AG20443 (cell line): Measurements from ENCODE around the gene PTGIS.
A peak's percentile ranks its signal among the peaks of the same experiment; 100 is the strongest.

Experiments used
- DNase-seq: peaks from one replicate; pipeline ENCODE4 v3.0.0; 2012; ENCODE audit warnings: low spot score, mixed read lengths

The PTGIS gene

GRCh38 chr20:49469060-49469459 lies 98.9 kb downstream of the PTGIS start:
- no peak for DNase-seq

GRCh38 chr20:49468412-49468811 lies 99.5 kb downstream of the PTGIS start:
- no peak for DNase-seq

GRCh38 chr20:49466114-49466912 lies 101.6 kb downstream of the PTGIS start:
- DNase-seq = no peak

- no peak for DNase-seq
Measured at GRCh38 chr20:49464556-49464955, 103.4 kb downstream of the PTGIS start.

DNA sequence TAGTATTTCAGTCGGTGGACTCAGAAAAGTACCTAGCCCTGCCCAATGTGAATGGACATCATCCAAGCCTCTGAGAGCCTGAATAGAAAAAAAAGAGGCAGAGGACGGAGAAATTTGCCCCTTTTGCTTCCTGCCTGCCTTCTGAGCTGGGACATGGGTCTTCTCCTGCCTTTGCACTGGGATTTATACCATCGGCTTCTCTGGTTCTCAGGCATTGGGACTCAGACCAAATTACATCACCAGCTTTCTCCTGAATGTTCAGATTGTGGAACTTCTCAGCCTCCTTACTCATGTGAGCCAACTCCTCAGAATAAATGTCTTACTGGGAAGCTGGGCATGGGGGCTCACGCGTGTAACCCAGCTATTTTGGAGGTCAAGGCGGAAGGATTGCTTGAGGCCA lies 105.3 kb downstream of the PTGIS start:
- DNase-seq = no peak

DNA sequence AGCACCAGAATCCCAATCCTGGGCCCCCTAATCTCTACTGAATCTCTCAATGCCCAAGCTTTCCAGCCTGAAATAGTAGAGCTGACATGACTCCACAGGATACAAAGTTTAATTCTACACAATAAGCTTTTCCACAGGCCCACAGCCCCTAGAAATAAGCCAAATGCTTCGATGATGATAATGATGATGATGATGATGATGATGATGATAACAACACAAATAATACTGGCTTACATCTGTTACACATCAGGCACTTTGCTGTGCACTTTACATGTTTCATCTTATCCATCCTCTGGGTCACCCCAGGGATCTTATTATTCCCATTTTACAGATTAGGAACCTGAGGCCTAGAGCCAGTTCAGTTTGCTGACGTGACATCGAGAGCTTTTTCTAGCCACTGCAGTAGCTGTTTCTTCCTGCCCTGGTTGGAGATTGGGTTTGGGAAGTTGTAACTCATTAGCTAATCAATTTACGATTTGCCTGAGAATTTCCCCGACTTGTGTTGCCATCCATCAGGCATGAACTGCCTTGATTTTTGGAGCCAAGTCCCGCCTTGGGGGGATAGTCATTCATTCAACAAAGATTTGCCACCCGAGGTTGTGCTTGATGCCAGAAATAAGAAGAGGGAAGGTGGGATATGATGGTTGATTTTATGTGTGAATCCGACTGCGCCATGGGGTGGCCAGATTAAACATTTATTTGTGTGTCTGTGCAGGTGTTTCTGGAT lies 105.9 kb downstream of the PTGIS start:
- no peak for DNase-seq

GRCh38 chr20:49460916-49461315 lies 107.0 kb downstream of the PTGIS start:
- DNase-seq = peak; percentile 30

- no peak for DNase-seq
Measured at GRCh38 chr20:49460131-49460530, 107.8 kb downstream of the PTGIS start.

DNA sequence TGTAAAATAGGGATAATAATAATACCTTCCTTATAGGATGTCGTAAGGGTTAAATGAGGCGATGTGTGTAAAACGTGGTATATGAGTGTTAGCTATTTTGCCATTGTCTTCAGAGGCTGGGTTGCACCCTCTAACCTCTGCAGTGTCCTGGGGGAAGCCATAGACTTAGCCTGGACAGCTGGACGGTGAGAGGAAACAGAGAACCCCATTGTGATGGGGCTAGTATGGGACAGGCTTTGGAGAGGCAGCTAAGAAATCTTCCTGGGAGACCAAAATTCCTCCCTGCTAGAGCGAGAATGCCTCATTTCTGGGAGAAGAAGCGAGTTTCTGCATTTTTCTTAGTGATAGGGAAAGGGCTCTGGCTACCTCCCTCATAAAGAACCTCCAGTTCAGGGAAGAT lies 108.3 kb downstream of the PTGIS start:
- no peak for DNase-seq

DNA sequence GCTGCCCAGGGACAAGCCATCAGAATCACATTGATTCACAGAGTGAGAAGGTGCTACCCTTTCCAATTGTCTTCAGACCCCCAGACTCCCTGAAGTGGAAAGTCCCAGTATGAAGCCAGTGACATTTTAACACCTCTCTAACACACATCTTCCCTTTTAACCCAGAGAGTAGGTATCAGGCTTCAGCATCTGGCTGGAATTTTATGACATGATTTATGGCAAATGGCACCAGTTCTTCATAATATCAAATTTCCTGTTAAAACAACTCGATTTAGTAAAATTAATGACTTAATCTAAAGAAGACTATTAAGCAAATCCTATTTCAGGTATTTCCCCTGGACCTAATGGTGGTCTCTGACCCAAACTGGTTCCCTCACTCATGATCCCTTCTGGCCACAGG lies 110.5 kb downstream of the PTGIS start:
- DNase-seq = no peak

DNA sequence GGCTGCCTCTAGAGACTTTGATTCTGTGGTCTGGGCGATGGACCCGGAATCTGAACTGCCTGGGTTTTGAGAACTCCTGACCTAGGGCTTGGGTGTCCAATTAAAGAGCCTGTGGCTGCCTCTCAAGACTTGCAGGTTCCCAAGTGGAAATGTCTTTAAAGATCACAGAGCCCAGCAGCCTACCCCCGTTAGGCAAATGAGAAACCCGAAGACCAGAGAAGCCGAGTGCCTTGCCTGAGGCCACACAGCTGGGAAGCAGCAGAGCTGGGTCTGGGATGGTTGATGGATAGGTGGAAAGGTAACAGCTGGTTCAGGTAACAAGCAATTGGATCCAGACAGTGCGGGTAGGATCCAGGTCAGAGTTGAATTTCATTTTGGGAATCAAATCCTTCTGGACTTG lies 111.3 kb downstream of the PTGIS start:
- DNase-seq = no peak

DNA sequence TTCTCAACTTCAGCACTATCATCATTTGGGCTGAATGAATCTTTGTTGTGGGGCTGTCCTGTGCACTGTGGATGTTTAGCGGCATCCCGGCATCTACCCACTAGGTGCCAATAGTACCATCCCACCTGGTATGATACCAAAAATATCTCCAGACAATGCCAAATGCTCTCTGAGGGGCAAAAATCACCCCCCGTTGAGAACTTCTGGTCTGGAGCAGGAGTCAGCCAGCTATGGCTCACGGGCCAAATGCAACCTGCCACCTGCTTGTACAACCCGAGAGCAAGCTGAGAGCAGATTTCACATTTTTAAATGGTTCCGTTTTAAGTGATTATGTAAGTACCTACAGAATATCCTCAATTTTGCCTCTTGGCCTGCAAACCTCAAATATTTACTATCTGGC lies 112.2 kb downstream of the PTGIS start:
- no peak for DNase-seq
